OCI-LY1 (cell line): ENCODE measurements around the gene RAD51B.

Source experiments
- EZH2 ChIP-seq: fragments of 200-600 bp; sonication (generic), shearing (Covaris generic); IDR thresholded peaks from 2 replicates; pipeline ENCODE4 v1.8.0; 2017; ENCODE audit warnings: borderline replicate concordance, mixed run types, mild to moderate bottlenecking, antibody characterized with exemption, low read length, moderate library complexity, mixed read lengths
- TF ChIP-seq, protein P1 (sequence below): fragments of 200-600 bp; sonication (generic), shearing (Covaris generic); IDR thresholded peaks from 2 replicates; pipeline ENCODE4 v1.5.1; 2017; ENCODE audit warnings: mild to moderate bottlenecking, antibody characterized with exemption, low read length, moderate library complexity, mixed read lengths

DNA sequence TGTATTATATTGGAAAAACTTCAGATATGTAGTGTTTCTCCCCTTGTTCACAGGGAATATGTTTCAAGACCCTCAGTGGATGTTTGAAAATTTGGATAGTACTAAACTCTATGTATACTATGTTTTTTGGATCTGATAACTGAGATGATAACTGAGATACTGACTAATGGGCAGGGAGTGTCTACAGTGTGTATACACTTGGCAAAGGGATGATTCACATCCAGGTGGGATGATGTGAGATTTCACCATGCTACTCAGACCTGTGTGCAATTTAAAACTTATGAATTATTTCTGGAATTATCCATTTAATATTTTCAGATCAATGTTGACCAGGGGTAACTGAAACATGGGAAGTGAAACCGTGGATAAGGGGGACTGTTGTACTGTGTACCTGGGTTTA, 13.8 kb downstream of the RAD51B start:
- TF ChIP-seq, protein P1, sequence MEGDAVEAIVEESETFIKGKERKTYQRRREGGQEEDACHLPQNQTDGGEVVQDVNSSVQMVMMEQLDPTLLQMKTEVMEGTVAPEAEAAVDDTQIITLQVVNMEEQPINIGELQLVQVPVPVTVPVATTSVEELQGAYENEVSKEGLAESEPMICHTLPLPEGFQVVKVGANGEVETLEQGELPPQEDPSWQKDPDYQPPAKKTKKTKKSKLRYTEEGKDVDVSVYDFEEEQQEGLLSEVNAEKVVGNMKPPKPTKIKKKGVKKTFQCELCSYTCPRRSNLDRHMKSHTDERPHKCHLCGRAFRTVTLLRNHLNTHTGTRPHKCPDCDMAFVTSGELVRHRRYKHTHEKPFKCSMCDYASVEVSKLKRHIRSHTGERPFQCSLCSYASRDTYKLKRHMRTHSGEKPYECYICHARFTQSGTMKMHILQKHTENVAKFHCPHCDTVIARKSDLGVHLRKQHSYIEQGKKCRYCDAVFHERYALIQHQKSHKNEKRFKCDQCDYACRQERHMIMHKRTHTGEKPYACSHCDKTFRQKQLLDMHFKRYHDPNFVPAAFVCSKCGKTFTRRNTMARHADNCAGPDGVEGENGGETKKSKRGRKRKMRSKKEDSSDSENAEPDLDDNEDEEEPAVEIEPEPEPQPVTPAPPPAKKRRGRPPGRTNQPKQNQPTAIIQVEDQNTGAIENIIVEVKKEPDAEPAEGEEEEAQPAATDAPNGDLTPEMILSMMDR, result no peak
- no peak for TF ChIP-seq EZH2
